SU-DHL-6 (cell line): ENCODE results near the gene LHB.

Experiments used
- H2AFZ ChIP-seq: fragments of 200-600 bp; sonication (generic); 2 replicates; pipeline ENCODE4 v1.6.1; 2014; ENCODE audit warnings: low read depth, mild to moderate bottlenecking, moderate library complexity, mixed read lengths, antibody characterized with exemption, low read length; ENCODE audit not compliant: severe bottlenecking
- H3F3A ChIP-seq: fragments of 200-600 bp; shearing (Covaris generic); 2 replicates; pipeline ENCODE4 v1.6.0; 2016; ENCODE audit warnings: antibody characterized with exemption, mild to moderate bottlenecking; ENCODE audit not compliant: insufficient read depth
- H3K27ac ChIP-seq: fragments of 200-600 bp; sonication (generic); 2 replicates; pipeline ENCODE4 v1.5.1; 2016; ENCODE audit warnings: low read depth, mild to moderate bottlenecking, low read length, moderate library complexity, mixed read lengths
- H3K27me3 ChIP-seq: fragments of 200-600 bp; sonication (generic), shearing (Covaris generic); 2 replicates; pipeline ENCODE4 v1.6.0; 2014; ENCODE audit warnings: mild to moderate bottlenecking, low read length
- H3K36me3 ChIP-seq: fragments of 200-600 bp; sonication (generic); 2 replicates; pipeline ENCODE4 v1.6.1; 2014; ENCODE audit warnings: mild to moderate bottlenecking, low read length, mixed read lengths
- H3K4me2 ChIP-seq: fragments of 300-600, 200-600 bp; shearing (Covaris generic), sonication (generic); 2 replicates; pipeline ENCODE4 v1.6.0; 2014; ENCODE audit warnings: low read length, low read depth, mild to moderate bottlenecking; ENCODE audit not compliant: poor library complexity, severe bottlenecking
- H3K4me3 ChIP-seq: fragments of 200-600 bp; sonication (generic); 2 replicates; pipeline ENCODE4 v1.5.1; 2014; ENCODE audit warnings: antibody characterized with exemption, low read length, mild to moderate bottlenecking, mixed read lengths; ENCODE audit not compliant: insufficient read depth, poor library complexity, severe bottlenecking
- H3K79me2 ChIP-seq: fragments of 200-600 bp; sonication (generic); 2 replicates; pipeline ENCODE4 v1.6.1; 2014; ENCODE audit warnings: mild to moderate bottlenecking, low read length, moderate library complexity; ENCODE audit not compliant: insufficient read depth
- H3K9ac ChIP-seq: fragments of 200-600 bp; sonication (generic); 2 replicates; pipeline ENCODE4 v1.7.0; 2014; ENCODE audit warnings: mild to moderate bottlenecking, low read length
- H3K9me2 ChIP-seq: fragments of 200-600 bp; sonication (generic); replicated peaks from 2 replicates; pipeline ENCODE4 v1.6.1; 2014; ENCODE audit warnings: low read length; ENCODE audit not compliant: insufficient read depth
- H3K9me3 ChIP-seq: fragments of 200-600 bp; sonication (generic); 2 replicates; pipeline ENCODE4 v1.6.1; 2014; ENCODE audit warnings: low read length, mixed read lengths; ENCODE audit not compliant: insufficient read depth
- H4K20me1 ChIP-seq: fragments of 200-600 bp; sonication (generic); 2 replicates; pipeline ENCODE4 v1.6.1; 2014; ENCODE audit warnings: low read depth, mild to moderate bottlenecking, antibody characterized with exemption, low read length, moderate library complexity, mixed read lengths
- EZH2phosphoT487 ChIP-seq: fragments of 200-600 bp; sonication (generic), shearing (Covaris generic); conservative IDR thresholded peaks from 2 replicates; pipeline ENCODE4 v1.6.1; 2018; ENCODE audit warnings: mild to moderate bottlenecking, antibody characterized with exemption, low read length, moderate library complexity, mixed read lengths
- TF ChIP-seq, protein P1 (sequence below): fragments of 200-600 bp; sonication (generic); IDR thresholded peaks from one replicate; pipeline ENCODE4 v1.5.1; 2017; ENCODE audit warnings: antibody characterized with exemption, mild to moderate bottlenecking, low read length, moderate library complexity; ENCODE audit not compliant: insufficient read depth, poor library complexity, severe bottlenecking

Gene LHB

DNA sequence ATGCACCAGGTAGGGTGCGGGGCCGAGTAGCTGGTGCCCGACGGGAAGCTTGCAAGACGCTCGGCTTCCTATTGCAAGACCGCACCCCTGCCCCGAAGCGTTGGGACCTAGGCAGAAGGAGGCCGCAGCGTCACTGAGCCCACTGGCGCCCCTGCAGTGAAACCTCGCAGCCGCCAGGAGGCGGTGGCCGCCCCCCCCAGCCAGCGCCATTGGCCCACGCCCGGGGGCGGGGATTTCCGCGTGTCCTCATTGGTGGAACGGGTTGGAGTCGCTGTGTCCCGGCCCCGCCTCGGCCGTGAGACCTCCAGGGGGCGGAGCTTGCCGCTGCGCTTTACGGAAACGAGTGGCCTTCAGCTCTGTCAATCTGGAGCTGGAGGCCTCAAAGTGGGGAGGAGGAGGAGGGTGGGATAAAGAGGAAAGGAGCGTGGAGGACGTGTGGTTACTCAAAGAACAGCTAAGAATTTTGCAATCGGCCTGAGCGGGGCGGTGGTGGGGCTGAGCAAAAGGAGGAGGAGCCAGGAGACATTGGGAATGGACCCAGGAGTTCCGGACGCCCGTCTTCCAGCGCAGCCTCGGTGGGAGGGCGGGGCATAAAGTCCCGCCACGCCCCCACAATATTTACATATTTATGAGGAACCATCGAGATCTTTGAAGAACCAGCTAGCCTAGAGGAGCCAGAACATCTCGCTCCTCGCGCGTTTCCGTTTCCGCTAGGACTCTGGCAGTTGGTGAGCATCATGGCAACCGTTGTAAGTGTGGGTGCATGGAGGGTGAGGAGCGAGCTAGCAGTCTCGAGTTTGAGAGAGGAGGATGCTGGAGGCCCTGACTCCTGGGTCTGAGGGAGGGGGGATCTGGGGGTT, 23.5 kb downstream of the LHB start, which contains the start of the genes GYS1 and RUVBL2:
Gene GYS1 (minus strand): TSS at position 135 of the 860 bp plus-strand sequence. CDS start 197 bp downstream, outside the sequence.
Gene RUVBL2 (plus strand): TSS at position 713 of the 860 bp plus-strand sequence. CDS start 25 bp downstream, at position 738.
- Histone ChIP-seq H3K9ac (peak within 1 kb of the TSS; percentile 92), H2AFZ (peak within 1 kb of the TSS; percentile 74), H3K27me3 (no peaks in the 10 kb centered on the region), H3K9me2 (no peaks in the 10 kb centered on the region), H3K27ac (peak within 1 kb of the TSS; percentile 89), H3K79me2 (peaks cover 50% of the 10 kb centered on the region), H3K36me3 (no peaks in the 10 kb centered on the region), H3F3A (no peaks in the 10 kb centered on the region), H3K4me3 (peak within 1 kb of the TSS; percentile 97), H3K9me3 (no peaks in the 10 kb centered on the region), H4K20me1 (no peaks in the 10 kb centered on the region), H3K4me2 (peak within 1 kb of the TSS; percentile 91)
- TF ChIP-seq, protein P1, sequence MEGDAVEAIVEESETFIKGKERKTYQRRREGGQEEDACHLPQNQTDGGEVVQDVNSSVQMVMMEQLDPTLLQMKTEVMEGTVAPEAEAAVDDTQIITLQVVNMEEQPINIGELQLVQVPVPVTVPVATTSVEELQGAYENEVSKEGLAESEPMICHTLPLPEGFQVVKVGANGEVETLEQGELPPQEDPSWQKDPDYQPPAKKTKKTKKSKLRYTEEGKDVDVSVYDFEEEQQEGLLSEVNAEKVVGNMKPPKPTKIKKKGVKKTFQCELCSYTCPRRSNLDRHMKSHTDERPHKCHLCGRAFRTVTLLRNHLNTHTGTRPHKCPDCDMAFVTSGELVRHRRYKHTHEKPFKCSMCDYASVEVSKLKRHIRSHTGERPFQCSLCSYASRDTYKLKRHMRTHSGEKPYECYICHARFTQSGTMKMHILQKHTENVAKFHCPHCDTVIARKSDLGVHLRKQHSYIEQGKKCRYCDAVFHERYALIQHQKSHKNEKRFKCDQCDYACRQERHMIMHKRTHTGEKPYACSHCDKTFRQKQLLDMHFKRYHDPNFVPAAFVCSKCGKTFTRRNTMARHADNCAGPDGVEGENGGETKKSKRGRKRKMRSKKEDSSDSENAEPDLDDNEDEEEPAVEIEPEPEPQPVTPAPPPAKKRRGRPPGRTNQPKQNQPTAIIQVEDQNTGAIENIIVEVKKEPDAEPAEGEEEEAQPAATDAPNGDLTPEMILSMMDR: peak; percentile 80
- no peak for TF ChIP-seq EZH2phosphoT487

DNA sequence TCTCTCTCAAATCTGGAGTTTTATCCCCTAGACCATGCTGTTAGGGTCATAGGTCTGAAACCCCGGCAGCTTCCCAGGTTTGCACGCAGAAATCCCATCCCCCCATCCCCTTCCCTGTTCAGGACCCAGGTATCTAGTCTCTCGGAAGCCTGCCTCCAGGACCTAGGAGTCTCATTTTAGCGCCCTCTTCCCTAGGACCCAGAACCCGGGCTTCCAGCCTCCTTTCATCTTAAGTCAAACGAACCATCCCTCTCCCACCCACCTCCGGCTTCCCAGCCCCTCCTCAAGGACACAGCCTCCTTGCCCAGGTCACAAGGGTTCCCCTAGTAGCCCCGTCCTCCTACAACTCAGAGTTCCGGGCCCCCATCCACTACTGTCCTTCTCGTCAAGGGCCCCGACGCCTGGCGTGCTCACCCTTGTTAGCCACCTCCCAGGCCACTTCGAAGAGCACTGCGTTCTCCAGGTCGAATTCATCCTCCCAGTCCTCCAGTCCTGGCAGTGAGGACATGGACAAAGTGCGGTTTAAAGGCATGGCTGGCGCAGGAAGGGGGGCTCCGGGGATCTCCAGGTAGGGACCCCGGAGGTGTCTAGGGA, 24.2 kb downstream of the LHB start:
- Histone ChIP-seq H2AFZ (peak overlapping the region; percentile 56), H3K27me3 (no peaks in the 10 kb centered on the region), H3K9me2 (no peaks in the 10 kb centered on the region), H3K4me2 (peak overlapping the region; percentile 91), H3K79me2 (peaks cover 49% of the 10 kb centered on the region), H3K9me3 (no peaks in the 10 kb centered on the region), H3K4me3 (peak overlapping the region; percentile 97), H3F3A (no peaks in the 10 kb centered on the region), H4K20me1 (no peaks in the 10 kb centered on the region), H3K27ac (peak overlapping the region; percentile 38), H3K9ac (peak overlapping the region; percentile 92), H3K36me3 (no peaks in the 10 kb centered on the region)
- no peak for TF ChIP-seq EZH2phosphoT487
- TF ChIP-seq, protein P1: no peak

DNA sequence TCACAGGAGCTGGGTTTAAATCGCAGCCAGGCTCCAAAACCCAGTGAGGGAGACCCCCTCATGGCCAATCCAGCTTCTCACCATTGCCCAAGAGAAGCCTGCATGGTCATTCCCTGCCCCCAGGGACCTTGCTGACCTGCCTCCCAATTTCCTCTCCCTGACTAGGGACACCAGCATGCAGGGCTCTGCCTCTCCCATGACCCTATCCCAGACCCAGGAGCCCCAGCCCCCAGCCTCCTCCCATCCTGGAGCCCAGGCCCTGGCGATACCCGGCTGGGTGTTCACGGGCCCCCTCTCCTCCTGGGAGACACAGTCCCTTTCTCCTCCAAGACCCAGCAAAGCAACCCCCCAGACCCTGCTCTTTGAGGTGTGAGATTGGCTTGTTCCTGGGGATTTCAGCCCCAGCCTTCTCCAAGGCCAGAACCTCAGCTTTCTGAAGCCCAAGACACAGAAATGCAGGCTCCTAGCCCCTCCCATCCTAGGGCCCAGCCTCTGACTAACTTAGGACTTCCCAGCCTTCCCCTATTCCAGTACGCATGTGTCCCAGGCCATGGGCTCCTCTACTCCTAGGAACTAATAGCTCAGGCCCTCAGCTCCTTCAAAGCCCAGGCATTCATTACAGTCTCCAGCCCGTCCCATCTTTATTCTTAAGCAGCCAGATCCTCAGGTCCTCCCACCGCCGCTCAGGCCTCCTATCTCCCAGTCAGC, 24.9 kb downstream of the LHB start:
- Histone ChIP-seq H3K4me2 (peak overlapping the region; percentile 91), H3K79me2 (peaks cover 43% of the 10 kb centered on the region), H3F3A (no peaks in the 10 kb centered on the region), H4K20me1 (no peaks in the 10 kb centered on the region), H3K27me3 (no peaks in the 10 kb centered on the region), H3K27ac (0 out of 2 replicates have a peak overlapping the region, but pooled peaks have one; percentile 38), H3K4me3 (peak overlapping the region; percentile 97), H3K9me3 (no peaks in the 10 kb centered on the region), H3K9me2 (no peaks in the 10 kb centered on the region), H3K36me3 (no peaks in the 10 kb centered on the region), H2AFZ (peak overlapping the region; percentile 56), H3K9ac (peak overlapping the region; percentile 92)
- TF ChIP-seq, protein P1: no peak
- TF ChIP-seq EZH2phosphoT487: no peak
